ENCODE measurements around the gene CLIC6. TPM values are rescaled to one million over a fixed set of nuclear protein-coding genes. Genes with fewer than 3 reads are reported as not detected.

The CLIC6 gene
- total RNA-seq, 1 donor, result under 0.01 TPM

DNA sequence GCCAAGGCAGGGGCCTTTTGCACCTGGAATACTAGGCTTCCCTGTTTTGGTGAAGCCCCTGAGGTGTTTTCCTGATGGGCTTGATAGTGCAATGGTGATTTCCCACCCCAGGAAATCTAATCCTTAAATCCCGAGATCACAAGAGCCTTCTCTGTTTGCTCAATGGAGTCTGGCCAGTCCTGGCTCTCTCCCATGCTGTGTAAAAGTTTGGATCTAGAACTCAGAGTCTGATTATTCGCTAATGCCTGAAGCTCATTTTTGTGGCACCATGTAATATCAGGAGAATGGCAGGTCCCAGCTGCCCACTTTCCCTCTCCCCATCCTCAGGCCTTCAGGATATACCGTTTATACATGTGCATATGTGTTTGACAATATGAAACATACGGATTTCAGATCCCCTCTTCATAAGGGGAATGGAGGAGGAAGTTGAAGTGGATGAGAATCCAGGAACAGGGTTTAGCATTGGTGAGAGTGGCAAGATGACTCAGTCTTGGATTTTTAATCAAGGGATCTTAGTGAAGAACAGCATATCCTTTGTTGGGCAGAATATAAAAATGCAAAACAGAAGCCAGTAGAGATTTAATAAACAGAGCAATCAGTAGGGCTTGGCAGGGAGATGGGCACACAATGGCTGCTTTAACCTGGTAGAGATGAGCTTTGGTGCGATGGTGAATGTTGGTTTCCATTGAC is 62.1 kb downstream of the CLIC6 start:
- no peaks in the 10 kb centered on the region for H4K20me1 ChIP-seq (ENCODE audit: insufficient read depth, low read length)
- DNase-seq (ENCODE audit: insufficient read length, low spot score, missing footprints), result no peak
- H3K9me3 ChIP-seq (ENCODE audit: low read depth, low read length), result no peaks in the 10 kb centered on the region
- H3K4me2 ChIP-seq (ENCODE audit: insufficient read depth, low read length), result no peak overlapping the region
- no peak overlapping the region for H3K4me3 ChIP-seq (ENCODE audit: insufficient read depth, low read length)
- no peak overlapping the region for H3K27ac ChIP-seq (ENCODE audit: low read depth, low read length)
- no peaks in the 10 kb centered on the region for H3K36me3 ChIP-seq (ENCODE audit: insufficient read depth, low read length)
- no peaks in the 10 kb centered on the region for H3K79me2 ChIP-seq (ENCODE audit: insufficient read depth, low read length)
- H2AFZ ChIP-seq (ENCODE audit: low read length), result no peak overlapping the region
- H3K4me1 ChIP-seq (ENCODE audit: insufficient read depth, low read length), result peaks cover 10% of the 10 kb centered on the region
- H3K27me3 ChIP-seq (ENCODE audit: insufficient read depth, low read length), result peaks cover 2% of the 10 kb centered on the region
- TF ChIP-seq, protein P1, sequence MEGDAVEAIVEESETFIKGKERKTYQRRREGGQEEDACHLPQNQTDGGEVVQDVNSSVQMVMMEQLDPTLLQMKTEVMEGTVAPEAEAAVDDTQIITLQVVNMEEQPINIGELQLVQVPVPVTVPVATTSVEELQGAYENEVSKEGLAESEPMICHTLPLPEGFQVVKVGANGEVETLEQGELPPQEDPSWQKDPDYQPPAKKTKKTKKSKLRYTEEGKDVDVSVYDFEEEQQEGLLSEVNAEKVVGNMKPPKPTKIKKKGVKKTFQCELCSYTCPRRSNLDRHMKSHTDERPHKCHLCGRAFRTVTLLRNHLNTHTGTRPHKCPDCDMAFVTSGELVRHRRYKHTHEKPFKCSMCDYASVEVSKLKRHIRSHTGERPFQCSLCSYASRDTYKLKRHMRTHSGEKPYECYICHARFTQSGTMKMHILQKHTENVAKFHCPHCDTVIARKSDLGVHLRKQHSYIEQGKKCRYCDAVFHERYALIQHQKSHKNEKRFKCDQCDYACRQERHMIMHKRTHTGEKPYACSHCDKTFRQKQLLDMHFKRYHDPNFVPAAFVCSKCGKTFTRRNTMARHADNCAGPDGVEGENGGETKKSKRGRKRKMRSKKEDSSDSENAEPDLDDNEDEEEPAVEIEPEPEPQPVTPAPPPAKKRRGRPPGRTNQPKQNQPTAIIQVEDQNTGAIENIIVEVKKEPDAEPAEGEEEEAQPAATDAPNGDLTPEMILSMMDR (IDR thresholded peaks at IDR 0.05; ENCODE audit: extremely low read depth, low read depth, low read length), result no peak

DNA sequence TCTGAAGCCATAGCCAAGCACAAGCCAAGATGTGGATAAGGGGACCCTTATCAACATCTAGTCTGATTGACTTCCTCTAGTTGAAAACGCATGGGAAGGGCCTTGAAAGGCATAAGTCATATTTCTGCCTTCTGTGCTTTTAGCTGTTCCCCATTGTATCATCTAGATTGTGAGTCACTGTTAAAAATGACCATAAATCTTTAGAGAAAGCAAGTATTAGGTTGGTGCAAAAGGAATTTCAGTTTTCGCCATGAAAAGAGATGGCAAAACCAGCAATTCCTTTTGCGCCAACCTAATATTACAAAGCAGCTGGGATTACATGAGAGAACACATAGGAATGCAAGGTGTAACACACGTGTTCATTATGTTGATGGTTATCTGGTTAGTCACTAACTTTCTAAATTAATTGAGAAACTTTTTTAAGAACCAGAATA is 63.6 kb downstream of the CLIC6 start:
- no peaks in the 10 kb centered on the region for H4K20me1 ChIP-seq (ENCODE audit: insufficient read depth, low read length)
- peaks cover 25% of the 10 kb centered on the region for H3K4me1 ChIP-seq (ENCODE audit: insufficient read depth, low read length)
- no peaks in the 10 kb centered on the region for H3K36me3 ChIP-seq (ENCODE audit: insufficient read depth, low read length)
- no peak overlapping the region for H3K27ac ChIP-seq (ENCODE audit: low read depth, low read length)
- H3K4me3 ChIP-seq (ENCODE audit: insufficient read depth, low read length), result no peak overlapping the region
- H2AFZ ChIP-seq (ENCODE audit: low read length), result no peak overlapping the region
- no peaks in the 10 kb centered on the region for H3K9me3 ChIP-seq (ENCODE audit: low read depth, low read length)
- peaks cover 2% of the 10 kb centered on the region for H3K27me3 ChIP-seq (ENCODE audit: insufficient read depth, low read length)
- no peak overlapping the region for H3K4me2 ChIP-seq (ENCODE audit: insufficient read depth, low read length)
- TF ChIP-seq, protein P1 (IDR thresholded peaks at IDR 0.05; ENCODE audit: extremely low read depth, low read depth, low read length), result no peak
- DNase-seq (ENCODE audit: insufficient read length, low spot score, missing footprints), result no peak
- H3K79me2 ChIP-seq (ENCODE audit: insufficient read depth, low read length), result no peaks in the 10 kb centered on the region

DNA sequence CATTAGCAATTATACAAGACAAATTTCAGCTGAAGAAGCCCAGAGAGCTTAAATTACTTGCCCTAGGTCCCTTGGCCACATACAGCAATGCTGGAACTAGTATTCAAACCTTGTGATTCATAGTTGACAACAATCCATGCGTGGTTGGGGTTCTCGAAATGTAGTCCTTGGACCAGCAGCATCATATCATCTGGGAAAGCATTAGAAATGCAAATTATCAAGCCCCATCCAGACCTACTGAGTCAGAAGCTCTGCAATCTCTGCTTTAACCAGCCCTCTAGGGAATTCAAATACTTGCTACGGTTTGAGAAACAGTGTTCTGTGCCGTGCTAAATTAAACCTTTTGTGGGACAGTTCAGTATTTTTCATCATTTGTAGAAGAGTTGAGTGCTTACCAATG is 65.1 kb downstream of the CLIC6 start:
- Histone ChIP-seq H3K9me3 (ENCODE audit: low read depth, low read length) (no peaks in the 10 kb centered on the region), H4K20me1 (ENCODE audit: insufficient read depth, low read length) (no peaks in the 10 kb centered on the region), H3K36me3 (ENCODE audit: insufficient read depth, low read length) (no peaks in the 10 kb centered on the region), H2AFZ (ENCODE audit: low read length) (no peak overlapping the region), H3K27ac (ENCODE audit: low read depth, low read length) (peak overlapping the region; percentile 43), H3K27me3 (ENCODE audit: insufficient read depth, low read length) (peaks cover 2% of the 10 kb centered on the region), H3K79me2 (ENCODE audit: insufficient read depth, low read length) (no peaks in the 10 kb centered on the region), H3K4me2 (ENCODE audit: insufficient read depth, low read length) (no peak overlapping the region), H3K4me3 (ENCODE audit: insufficient read depth, low read length) (no peak overlapping the region), H3K4me1 (ENCODE audit: insufficient read depth, low read length) (peaks cover 26% of the 10 kb centered on the region)
- TF ChIP-seq, protein P1 (IDR thresholded peaks at IDR 0.05; ENCODE audit: extremely low read depth, low read depth, low read length), result no peak
- no peak for DNase-seq (ENCODE audit: insufficient read length, low spot score, missing footprints)

DNA sequence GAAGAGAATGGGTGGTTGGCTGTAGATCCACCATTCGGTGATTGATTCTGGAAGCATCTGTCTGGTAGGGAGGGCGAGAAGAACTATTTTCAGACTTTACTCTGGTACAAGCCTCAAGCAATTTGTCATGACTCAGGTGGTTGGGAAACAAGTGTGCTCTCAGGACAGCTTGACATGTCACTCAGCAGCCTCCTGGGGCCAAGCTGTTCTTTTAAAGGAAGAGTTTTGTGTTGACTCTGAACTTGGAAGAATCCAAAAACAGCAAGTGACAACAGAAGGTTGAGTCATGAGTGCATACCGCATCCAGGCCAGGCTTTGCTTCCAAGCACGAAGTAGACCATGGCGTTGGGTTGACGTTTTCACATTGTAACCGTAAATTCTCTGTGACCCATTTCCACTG is 65.9 kb downstream of the CLIC6 start:
- Histone ChIP-seq H3K27me3 (ENCODE audit: insufficient read depth, low read length) (peaks cover 2% of the 10 kb centered on the region), H3K36me3 (ENCODE audit: insufficient read depth, low read length) (no peaks in the 10 kb centered on the region), H4K20me1 (ENCODE audit: insufficient read depth, low read length) (no peaks in the 10 kb centered on the region), H3K4me3 (ENCODE audit: insufficient read depth, low read length) (no peak overlapping the region), H3K4me1 (ENCODE audit: insufficient read depth, low read length) (peaks cover 26% of the 10 kb centered on the region), H3K27ac (ENCODE audit: low read depth, low read length) (peak overlapping the region; percentile 32), H2AFZ (ENCODE audit: low read length) (no peak overlapping the region), H3K4me2 (ENCODE audit: insufficient read depth, low read length) (no peak overlapping the region), H3K79me2 (ENCODE audit: insufficient read depth, low read length) (no peaks in the 10 kb centered on the region), H3K9me3 (ENCODE audit: low read depth, low read length) (no peaks in the 10 kb centered on the region)
- DNase-seq (ENCODE audit: insufficient read length, low spot score, missing footprints), result no peak
- TF ChIP-seq, protein P1 (IDR thresholded peaks at IDR 0.05; ENCODE audit: extremely low read depth, low read depth, low read length), result no peak

Data from osteoblast (primary cell).